Heart right ventricle (tissue), 16 donors: ENCODE measurements around the gene AMPD1. TPM values are rescaled to one million over a fixed set of nuclear protein-coding genes. Genes with fewer than 3 reads are reported as not detected.

Experiments used
- ATAC-seq, 8 donors: fragments of 200-7000 bp; cut with Tn5 transposase; one replicate each; pipeline ENCODE4 v1.9.1; 2020; ENCODE audit warnings: mild to moderate bottlenecking in 8 of 8, moderate library complexity in 8 of 8, moderate number of reproducible peaks in 1 of 8
- DNase-seq, 2 donors: peaks; one replicate each; pipeline ENCODE4 v3.0.0-alpha.2; 2020
- H3K27ac ChIP-seq, 10 donors: fragments of 200-600 bp; sonication (generic) in 2 of 10; one replicate each; pipeline versions ENCODE4 v1.5.0 to v1.8.0; 2020 to 2022; ENCODE audit warnings: mild to moderate bottlenecking in 3 of 10
- H3K27me3 ChIP-seq, 7 donors: fragments of 200-600 bp; one replicate each; pipeline ENCODE4 v1.8.0; 2021 to 2022; ENCODE audit warnings: mild to moderate bottlenecking in 2 of 7
- H3K36me3 ChIP-seq, 9 donors: fragments of 200-600 bp; sonication (generic) in 1 of 9; one replicate each; pipeline versions ENCODE4 v1.5.0 to v1.8.0; 2020 to 2022; ENCODE audit warnings: mild to moderate bottlenecking in 2 of 9
- H3K4me1 ChIP-seq, 9 donors: fragments of 200-600 bp; sonication (generic) in 1 of 9; one replicate each; pipeline versions ENCODE4 v1.5.0 to v1.8.0; 2020 to 2022; ENCODE audit warnings: mild to moderate bottlenecking in 4 of 9
- H3K4me3 ChIP-seq, 10 donors: fragments of 200-600 bp; sonication (generic) in 2 of 10; one replicate each; pipeline versions ENCODE4 v1.5.0 to v1.8.0; 2020 to 2022; ENCODE audit warnings: mild to moderate bottlenecking in 7 of 10, moderate library complexity in 2 of 10
- H3K9me3 ChIP-seq, 11 donors: fragments of 200-600 bp in 10 of 11; sonication (generic) in 2 of 11; one replicate each; pipeline versions ENCODE4 v1.5.0 to v1.8.0; 2013 to 2022; ENCODE audit warnings: mild to moderate bottlenecking in 2 of 11, control low read depth in 1 of 11, moderate library complexity in 1 of 11
- WGBS, 2 donors: extraction: QIAGEN DNeasy Blood & Tissue Kit; methylation state at CpG; one replicate each; pipeline ENCODE4 v1.1.7; 2013; ENCODE audit warnings: inconsistent platforms in 1 of 2; 5-methylcytosine and 5-hydroxymethylcytosine counted together
- intact Hi-C, 10 donors: fragments of 100-400 bp; cut with DNase I; formaldehyde crosslinking; loops; one replicate each; pipeline versions ENCODE4 v1.11.1 to v1.14.2; 2022
- polyA plus RNA-seq, 2 donors: library from polyadenylated mRNA; stranded (reverse); fragments of 200-250 nt; gene quantifications; one replicate each; pipeline ENCODE4 v1.2.3, GENCODE V29; 2013
- total RNA-seq, 10 donors: library from RNA; stranded (reverse); fragmentation: NEBNext Ultra II Directional in 3 of 10; extraction: Animal tissue kit (Norgen Biotek cat#: 25700) in 3 of 10; gene quantifications; one replicate each; pipeline versions ENCODE4 v1.2.1 to v1.2.4, GENCODE V29; 2021 to 2023
- TF ChIP-seq, protein P1 (sequence below), 9 donors: fragments of 200-600 bp; sonication (generic) in 2 of 9; IDR thresholded peaks; one replicate each; pipeline versions ENCODE4 v1.5.0 to v1.8.0; 2021 to 2022; ENCODE audit warnings: antibody characterized with exemption in 9 of 9, mild to moderate bottlenecking in 5 of 9, moderate library complexity in 1 of 9
- donor health status: Arrhythmogenic right ventricular cardiomyopathy.
- donor health status: ischemic (EF 13 %, LVEDD 7.1; RV severe dilation, severe dysfunction).
- donor health status: healthy with polysubstance abuse.
- donor health status: DM: no; HTN: yes; CAD: no.
- donor health status: DM: no; HTN: no; CAD: no.
- donor health status: ischemic (EF 25% LVEDD 6.9; RV normal size, moderate dysfunction).
- donor health status: ischemic (EF 25% LVEDD 5.7; RV mildly dilated, moderate dysfunction).
- donor health status: healthy.
- donor health status: DM: yes; HTN: yes; CAD: no.
- donor health status: Ischemic cardiomyopathy.
- donor health status: ischemic (EF 35%, LVEDD 5.7; RV mildly dilated, moderate dysfunction).
- donor health status: nonischemic (EF 11% LVEDD 7.7; RV severe dilation, severe dysfunction).
- donor health status: DM: yes; HTN: yes; CAD: no.
- donor health status: PGD.
- donor health status: ischemic (EF 29% LVEDD 5.4; RV normal size, mild dysfunction).
- donor health status: nonischemic (EF 23%, LVEDD 6.1; RV moderate dilation, normal function).

The AMPD1 gene
- total and polyA plus RNA-seq, 12 donors, result 0.59 TPM; not detected in 11

DNA sequence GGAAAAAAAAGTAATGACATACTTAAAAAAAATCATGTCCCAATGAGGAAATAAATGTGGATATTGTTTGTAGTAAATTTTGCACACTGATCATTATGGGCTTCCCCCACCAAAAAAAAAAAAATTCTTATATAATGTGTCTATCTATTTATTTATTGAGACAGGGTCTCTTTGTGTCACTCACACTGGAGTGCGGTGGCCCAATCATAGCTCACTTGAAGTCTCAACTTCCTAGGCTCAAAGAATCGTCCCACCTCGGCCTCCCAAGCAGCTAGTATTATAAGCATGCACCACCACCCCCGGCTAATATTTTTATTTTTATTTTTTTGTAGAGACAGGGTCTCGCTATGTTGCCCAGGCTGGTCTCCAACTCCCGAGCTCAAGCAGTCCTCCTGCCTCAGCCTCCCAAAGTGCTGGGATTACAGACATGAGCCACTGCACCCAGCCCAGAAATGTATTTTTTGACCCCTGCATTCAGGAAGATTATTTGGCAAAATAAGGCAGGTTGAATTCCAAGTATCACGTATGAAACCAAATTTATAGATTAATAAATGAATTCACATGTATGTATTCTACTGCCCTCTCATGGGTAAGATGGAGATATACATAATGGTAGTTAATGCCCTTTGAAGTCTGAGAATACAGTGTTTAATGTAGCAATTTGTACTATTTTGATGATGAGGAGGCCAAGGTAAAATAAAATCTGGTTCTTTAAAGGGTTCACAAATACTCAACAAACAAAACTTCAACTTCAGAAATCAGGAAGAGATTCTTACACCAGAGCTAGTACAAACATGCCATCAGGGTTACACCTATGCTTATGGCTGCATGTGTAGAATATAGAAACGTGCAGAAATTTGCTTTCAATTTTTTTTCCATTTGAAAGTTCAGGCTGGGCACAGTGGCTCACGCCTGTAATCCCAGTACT, 24.1 kb downstream of the AMPD1 start:
- Histone ChIP-seq H3K4me1 (peaks cover 0 to 19% (median 9%) of the 10 kb centered on the region in 9 donors), H3K4me3 (peak overlapping the region in 4 of 10 donors; percentile 72 to 83 (median 78)), H3K36me3 (no peaks in the 10 kb centered on the region), H3K27ac (peak overlapping the region in 4 of 10 donors; percentile 74 to 85 (median 83)), H3K27me3 (peaks cover 0 to 4% (median 0%) of the 10 kb centered on the region in 7 donors), H3K9me3 (no peaks in the 10 kb centered on the region)
- 66 to 67% methylated on average over 9 of the region's 9 CpGs for WGBS, 2 donors
- DNase-seq, result no peak
- intact Hi-C loops, result loop anchor here in 5 of 10 donors (2.0 to 10.0 kb wide), 5 partner anchors 86 to 326 kb away; partner anchors contain the start of genes BCAS2 (in 3 of the 5) and CSDE1 (in 1 of the 5)
- no peak for ATAC-seq
- TF ChIP-seq, protein P1, sequence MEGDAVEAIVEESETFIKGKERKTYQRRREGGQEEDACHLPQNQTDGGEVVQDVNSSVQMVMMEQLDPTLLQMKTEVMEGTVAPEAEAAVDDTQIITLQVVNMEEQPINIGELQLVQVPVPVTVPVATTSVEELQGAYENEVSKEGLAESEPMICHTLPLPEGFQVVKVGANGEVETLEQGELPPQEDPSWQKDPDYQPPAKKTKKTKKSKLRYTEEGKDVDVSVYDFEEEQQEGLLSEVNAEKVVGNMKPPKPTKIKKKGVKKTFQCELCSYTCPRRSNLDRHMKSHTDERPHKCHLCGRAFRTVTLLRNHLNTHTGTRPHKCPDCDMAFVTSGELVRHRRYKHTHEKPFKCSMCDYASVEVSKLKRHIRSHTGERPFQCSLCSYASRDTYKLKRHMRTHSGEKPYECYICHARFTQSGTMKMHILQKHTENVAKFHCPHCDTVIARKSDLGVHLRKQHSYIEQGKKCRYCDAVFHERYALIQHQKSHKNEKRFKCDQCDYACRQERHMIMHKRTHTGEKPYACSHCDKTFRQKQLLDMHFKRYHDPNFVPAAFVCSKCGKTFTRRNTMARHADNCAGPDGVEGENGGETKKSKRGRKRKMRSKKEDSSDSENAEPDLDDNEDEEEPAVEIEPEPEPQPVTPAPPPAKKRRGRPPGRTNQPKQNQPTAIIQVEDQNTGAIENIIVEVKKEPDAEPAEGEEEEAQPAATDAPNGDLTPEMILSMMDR (IDR thresholded peaks at IDR 0.05), result peak in 7 of 9 donors; percentile 25 to 49 (median 33)

DNA sequence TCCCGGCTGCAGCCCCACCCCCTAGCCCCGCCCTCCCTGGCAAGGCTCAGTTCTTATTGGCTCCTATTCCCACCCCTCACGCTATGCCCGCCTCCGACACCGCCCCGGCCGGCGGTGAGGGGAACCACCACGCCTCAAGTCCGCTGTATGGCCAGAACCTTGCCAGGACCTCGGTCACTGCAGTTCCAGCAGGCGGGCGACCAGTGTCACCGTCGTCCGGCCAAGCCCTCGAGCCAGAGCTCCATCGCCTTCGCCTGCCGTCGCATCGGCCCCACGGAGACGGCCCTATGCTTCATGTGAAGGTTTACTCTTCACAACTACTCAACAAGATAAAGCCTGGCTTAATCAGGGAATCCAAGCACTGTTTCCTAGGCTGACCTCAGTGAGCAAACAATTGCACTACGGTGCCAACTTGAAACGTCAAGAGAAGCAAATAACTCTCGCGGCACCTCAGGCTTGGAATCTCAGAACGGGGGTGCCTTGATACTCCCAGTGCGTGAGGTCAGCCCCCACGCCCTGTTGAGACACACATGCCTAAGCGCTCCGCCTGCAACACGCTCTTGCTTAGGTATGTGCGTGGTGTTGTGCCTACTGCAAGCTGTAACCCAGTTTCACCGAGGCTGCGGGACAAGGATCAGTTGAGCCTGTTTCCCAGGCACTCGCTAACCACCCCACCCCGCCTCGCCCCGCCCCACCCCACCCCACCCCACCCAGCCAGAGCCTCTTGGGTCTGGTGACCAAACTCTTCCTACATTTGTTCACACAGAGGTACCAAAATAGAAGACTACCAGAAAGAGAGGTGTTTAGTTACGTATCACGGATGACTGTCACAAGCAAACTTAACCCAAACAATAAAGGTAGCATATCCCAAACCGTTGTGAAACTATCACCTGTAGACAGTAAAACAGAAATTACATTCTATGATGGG, 25.0 kb downstream of the AMPD1 start:
- WGBS, 2 donors, result 3 to 4% methylated on average over 44 to 45 of the region's 45 CpGs
- H3K9me3 ChIP-seq, result no peaks in the 10 kb centered on the region
- H3K36me3 ChIP-seq, result no peaks in the 10 kb centered on the region
- TF ChIP-seq, protein P1 (IDR thresholded peaks at IDR 0.05), result peak in 8 of 9 donors; percentile 7 to 38 (median 28)
- ATAC-seq (peak; percentile 99 to 100 (median 100)), DNase-seq (peak; percentile 96)
- intact Hi-C loops, result loop anchor here in 5 of 10 donors (2.0 to 10.0 kb wide), 5 partner anchors 86 to 326 kb away; partner anchors contain the start of genes BCAS2 (in 3 of the 5) and CSDE1 (in 1 of the 5)
- H3K27ac ChIP-seq, result peak overlapping the region in 9 of 10 donors; percentile 44 to 85 (median 79)
- peak overlapping the region; percentile 57 to 93 (median 83) for H3K4me3 ChIP-seq
- peaks cover 0 to 4% (median 0%) of the 10 kb centered on the region in 7 donors for H3K27me3 ChIP-seq
- H3K4me1 ChIP-seq, result peaks cover 0 to 19% (median 9%) of the 10 kb centered on the region in 9 donors

DNA sequence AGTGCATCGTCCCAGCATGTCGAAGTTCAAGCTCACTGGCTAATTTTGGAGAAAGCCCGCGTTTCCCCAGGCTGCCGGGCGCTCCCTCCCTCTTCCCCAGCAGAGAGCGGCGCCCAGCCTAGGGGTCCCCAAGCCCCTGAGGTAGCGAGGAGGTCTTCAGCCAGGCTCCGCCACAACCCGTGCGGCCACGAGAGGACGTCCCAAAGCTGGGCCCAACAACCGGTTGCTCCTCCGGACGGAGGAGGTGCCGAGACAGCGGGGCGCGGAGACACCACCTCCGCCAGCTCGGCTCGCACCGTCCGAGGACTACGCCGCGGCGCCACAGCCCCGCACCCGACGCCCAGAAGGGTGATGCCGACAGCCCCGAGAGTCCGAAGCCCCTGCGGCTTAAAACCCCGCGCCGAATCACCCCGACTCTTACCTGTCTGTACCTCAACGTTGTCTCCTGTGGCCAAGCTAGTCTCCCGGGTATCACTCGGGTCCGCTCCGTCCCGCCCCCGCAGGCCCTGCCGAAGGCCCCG, 25.7 kb downstream of the AMPD1 start, which contains the start of gene DENND2C:
Gene DENND2C (minus strand): TSS at position 488 of the 521 bp plus-strand sequence. CDS start 44,065 bp downstream, outside the sequence.
- WGBS, 2 donors, result 0 to 1% methylated on average over 49 to 50 of the region's 50 CpGs
- Histone ChIP-seq H3K27ac (peak within 1 kb of the TSS; percentile 27 to 85 (median 77)), H3K9me3 (no peaks in the 10 kb centered on the region), H3K4me3 (peak within 1 kb of the TSS; percentile 57 to 93 (median 83)), H3K36me3 (no peaks in the 10 kb centered on the region), H3K27me3 (peaks cover 0 to 4% (median 0%) of the 10 kb centered on the region in 7 donors), H3K4me1 (peaks cover 0 to 19% (median 9%) of the 10 kb centered on the region in 9 donors)
- DNase-seq (no peak), ATAC-seq (peak; percentile 40 to 78 (median 65))
- intact Hi-C loops, result loop anchor here in 6 of 10 donors (2.0 to 10.0 kb wide), 6 partner anchors 85 to 325 kb away; partner anchors contain the start of genes BCAS2 (in 3 of the 6) and CSDE1 (in 1 of the 6)
- TF ChIP-seq, protein P1 (IDR thresholded peaks at IDR 0.05), result no peak
